HG02870 (cell line): Measurements from ENCODE around the gene RAB21.
"Not testable (repeated sequence)": the region's sequence is repeated elsewhere in the genome, so short reads cannot be mapped to it uniquely, and the experiment has no call there.

Source experiments
- ATAC-seq: cut with Tn5 transposase; IDR thresholded peaks from one replicate; pipeline ENCODE4 v1.9.1; 2021; ENCODE audit warnings: mild to moderate bottlenecking, moderate library complexity; ENCODE audit not compliant: unreplicated experiment

RAB21 gene

GRCh38 chr12:71749666-71750065 is 5.0 kb upstream of the RAB21 start:
- no peak for ATAC-seq

DNA sequence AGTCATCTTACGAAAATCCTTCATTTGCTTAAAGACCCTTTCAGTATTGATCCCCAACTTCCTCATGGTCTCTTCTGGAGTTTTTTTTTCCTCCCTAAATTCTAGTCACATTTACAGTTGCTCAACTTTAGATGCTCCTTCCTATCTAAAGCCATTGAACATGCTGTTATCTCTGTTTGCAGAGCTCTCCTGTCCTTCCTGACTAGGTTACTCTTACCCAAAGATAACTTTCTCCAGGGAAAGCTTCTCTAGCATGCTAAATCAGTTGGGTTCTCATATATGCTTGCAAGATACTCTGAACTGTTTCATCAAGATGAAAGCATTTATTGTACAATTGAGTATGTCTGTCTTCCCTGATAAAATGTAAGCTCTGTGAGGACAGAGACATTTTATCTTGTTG is 1.8 kb upstream of the RAB21 start:
- no peak for ATAC-seq

DNA sequence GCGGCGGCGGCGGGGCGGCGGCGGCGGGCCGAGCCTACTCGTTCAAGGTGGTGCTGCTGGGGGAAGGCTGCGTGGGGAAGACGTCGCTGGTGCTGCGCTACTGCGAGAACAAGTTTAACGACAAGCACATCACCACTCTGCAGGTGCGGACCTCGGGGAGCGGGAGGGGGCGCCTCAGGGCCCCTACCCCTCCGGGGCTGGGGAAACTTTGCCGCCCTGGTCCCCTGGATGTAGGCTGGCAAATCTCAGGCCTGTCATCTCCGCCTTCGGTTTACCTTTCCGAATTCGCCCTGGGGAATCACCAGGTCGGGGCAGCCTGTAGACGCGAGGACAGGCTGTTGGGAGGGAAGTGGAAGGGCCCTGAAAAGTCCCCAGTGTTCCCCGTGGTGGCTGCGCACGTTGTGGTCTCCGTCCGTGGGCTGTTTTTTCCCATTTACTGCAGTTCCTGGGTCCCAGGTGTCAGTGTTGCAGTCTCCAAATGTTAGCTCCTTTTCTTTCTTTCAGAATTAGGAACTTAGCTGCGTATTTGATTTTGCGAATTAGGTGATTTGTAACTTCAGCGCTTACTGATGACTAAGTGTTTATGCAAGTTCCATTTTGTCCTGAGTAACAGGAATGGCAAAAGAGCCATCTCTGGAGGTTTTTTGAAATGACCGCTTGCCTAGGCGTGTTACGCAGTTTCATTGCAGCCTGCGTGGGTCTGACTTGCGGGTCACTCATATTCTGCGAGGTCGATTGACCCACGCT is 656 bp downstream of the RAB21 start:
- peak; percentile 44 for ATAC-seq

DNA sequence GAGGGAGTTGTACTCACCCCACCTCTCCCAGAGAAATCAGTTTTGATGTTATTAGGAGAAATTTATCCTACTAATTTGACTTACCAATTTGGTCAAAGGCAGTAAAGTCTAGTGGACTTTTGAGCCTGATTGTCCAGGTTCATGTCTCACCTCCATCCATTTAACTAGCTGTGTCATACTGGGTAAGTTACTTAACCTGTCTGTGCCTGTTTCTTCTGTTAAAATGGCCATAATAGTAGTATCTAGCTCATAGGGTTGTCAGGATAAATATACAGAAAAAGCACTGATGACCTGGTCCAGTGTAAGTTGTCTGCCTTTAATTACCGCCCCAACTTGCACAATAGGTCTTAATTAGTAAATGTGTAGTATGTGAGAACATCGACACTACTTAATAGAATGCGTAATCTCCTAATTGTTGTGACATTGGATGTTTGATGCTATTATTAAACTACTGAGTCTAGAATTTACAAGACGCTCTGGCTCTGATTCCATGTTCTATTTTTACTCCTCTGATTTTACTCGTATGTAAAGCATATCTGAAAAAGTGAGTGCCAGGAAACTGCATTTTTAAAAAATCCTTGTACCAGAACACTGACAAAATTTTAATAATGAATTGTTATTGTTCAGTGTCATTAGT is 1.5 kb downstream of the RAB21 start:
- ATAC-seq: no peak

DNA sequence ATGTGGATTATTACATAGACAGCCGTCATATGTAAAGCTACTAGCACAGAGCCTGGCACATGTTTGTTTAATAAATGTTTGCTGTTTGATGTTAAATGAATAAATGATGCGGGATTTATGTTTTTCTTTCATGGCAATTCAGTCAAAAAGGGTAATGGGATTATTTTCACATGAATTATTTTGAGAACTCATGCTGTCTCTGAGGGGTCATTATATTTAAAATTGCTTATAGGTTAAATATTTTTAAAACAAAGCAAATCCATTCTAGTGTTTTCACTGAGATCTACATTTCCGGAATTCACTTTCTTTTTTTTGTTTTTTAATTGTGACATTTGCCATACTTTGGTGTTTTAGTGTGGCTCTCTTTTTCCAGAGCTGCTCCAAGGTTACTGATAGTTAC is 5.3 kb downstream of the RAB21 start:
- no peak for ATAC-seq

DNA sequence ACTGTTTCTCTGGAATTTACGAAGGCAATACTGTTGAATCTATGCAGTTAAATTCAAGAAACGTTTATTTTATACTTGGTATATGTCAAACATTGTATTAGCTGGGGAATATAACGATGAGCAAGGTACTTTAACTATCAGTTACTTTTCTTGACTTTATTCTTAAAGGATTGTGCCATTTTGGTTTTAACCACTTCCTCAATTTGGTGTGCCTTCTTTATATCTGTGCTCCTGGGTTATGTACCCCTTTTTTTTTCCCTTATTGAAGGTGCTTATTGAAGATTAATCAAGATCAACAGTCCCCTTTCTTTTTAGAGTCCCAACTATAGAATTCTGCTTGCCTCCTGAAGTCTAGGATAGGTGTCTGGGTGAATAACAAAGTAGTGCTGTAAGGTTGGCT is 5.8 kb downstream of the RAB21 start:
- ATAC-seq: no peak

GRCh38 chr12:71761354-71761753 is 6.7 kb downstream of the RAB21 start:
- not testable (repeated sequence) for ATAC-seq

- no peak for ATAC-seq
Measured at GRCh38 chr12:71763677-71764379, 9.2 kb downstream of the RAB21 start.

DNA sequence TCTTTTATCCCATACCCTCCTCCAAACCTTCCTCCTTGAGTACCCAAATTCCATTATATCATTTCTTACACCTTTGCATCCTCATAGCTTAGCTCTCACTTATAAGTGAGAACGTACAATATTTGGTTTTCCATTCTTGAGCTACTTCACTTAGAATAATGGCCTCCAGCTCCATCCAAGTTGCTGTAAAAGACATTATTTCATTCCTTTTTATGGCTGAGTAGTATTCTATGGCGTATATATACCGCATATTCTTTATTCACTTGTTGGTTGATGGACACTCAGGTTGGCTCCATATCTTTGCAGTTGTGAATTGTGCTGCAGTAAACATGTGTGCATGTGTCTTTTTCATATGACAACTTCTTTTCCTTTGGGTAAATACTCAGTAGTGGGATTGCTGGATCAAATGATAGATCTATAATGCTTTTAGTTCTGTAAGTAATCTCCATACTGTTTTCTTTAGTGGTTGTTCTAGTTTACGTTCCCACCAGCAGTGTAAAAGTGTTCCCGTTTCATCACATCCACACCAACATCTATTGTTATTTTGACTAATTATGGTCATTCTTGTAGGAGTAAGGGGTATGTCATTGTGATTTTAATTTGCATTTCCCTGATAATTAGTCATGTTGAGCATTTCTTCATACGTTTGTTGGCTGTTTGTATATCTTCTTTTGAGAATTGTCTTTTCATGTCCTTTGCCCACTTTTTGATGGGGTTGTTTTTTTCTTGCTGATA is 10.1 kb downstream of the RAB21 start:
- ATAC-seq: no peak

- no peak for ATAC-seq
Measured at GRCh38 chr12:71766202-71766601, 11.5 kb downstream of the RAB21 start.

GRCh38 chr12:71767183-71767582 is 12.5 kb downstream of the RAB21 start:
- no peak for ATAC-seq

DNA sequence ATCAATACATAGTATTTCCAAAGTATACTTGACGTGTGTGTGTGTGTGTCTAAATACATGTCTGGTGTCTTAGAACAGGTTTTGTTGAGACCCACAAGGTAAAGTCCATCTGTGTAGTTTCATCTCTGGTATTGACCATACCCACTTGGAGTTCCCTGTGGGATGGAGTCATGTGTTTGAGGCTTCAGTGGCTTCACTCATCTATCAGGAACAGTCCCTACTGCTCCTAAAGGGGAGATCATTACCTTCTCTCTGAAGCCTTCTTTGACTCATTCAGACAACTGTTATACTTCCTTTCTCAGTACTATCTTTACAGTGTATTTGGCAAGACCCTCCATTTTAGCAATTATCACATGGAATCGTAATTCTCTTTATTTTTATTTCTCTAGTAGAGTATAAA is 14.2 kb downstream of the RAB21 start:
- peak; percentile 65 for ATAC-seq

- ATAC-seq: no peak
Measured at GRCh38 chr12:71771069-71771468, 16.4 kb downstream of the RAB21 start.

DNA sequence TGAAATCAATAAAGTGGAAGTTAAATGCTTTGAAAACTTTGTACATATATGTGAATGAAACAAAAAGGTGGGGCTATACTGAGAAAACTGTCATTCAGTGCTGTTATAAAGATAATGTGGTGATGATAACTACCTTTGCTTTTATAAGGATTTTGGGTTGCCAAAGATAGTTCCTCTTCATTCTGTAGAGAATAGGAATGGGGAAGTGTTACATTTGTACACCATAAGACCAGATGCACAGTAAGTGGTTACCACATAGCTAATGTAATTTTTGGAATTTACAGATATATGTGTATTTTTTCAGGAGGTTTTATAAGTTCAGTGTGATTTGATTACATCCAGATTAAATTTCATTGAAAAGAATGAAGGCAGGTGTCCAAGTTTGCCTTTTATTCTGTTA is 18.1 kb downstream of the RAB21 start:
- no peak for ATAC-seq

- ATAC-seq: no peak
Measured at GRCh38 chr12:71780237-71780822, 25.7 kb downstream of the RAB21 start.

DNA sequence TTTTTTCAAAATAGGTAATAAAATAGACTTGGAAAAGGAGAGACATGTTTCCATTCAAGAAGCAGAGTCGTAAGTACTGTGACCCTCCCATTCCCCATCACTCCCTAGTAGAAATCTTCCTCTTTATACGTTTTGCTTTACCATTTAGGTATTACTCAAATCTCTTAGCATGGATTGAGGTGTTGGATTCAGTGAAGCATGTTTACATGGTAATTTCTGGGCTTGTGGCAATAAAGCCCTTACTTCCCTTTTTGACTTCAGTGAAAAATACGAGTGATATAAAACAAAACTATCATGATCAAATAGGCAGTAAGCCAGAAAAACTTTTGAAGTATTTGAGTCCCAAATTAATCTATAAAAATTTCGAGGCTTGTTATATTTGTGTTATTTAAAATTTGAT is 27.4 kb downstream of the RAB21 start:
- ATAC-seq: peak; percentile 74

GRCh38 chr12:71786829-71787228 is 32.2 kb downstream of the RAB21 start:
- no peak for ATAC-seq

DNA sequence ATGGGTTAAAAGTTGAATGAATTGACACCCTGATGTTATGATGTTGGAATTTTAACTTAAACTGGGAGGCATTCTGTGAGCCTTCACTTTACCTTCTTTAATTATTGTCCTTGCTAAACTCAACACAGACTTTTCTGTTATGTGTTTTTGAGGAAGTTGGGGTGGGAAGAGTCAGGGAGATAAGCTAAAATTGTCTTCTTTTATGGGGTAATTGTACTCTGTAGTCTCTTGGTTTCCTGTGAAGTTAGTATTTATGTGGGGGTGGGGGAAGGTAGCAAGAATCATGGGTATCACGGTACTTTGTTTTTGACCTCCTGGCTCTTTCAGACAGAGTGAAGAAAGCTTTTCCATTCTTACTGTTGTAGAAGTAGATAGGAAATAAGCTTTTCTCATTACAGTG is 32.9 kb downstream of the RAB21 start:
- ATAC-seq: no peak

DNA sequence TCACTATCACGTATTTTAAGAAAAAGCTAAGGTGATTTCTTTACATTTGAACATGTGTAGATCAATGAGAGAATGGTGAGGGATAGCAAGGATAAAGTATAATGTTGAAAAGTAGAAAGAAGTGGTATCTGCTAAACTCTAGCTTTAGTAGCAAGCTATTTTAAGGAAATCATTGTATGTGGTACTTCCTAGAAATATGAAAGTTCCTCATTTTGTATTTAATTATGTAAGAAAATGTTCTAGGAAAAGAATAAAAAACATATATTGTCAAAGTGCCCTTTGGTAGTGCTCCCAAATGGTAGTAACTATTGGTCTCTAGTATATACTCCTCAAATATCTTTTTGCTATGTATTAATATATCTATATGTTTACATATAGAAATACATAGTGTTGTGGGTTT is 35.7 kb downstream of the RAB21 start:
- no peak for ATAC-seq

DNA sequence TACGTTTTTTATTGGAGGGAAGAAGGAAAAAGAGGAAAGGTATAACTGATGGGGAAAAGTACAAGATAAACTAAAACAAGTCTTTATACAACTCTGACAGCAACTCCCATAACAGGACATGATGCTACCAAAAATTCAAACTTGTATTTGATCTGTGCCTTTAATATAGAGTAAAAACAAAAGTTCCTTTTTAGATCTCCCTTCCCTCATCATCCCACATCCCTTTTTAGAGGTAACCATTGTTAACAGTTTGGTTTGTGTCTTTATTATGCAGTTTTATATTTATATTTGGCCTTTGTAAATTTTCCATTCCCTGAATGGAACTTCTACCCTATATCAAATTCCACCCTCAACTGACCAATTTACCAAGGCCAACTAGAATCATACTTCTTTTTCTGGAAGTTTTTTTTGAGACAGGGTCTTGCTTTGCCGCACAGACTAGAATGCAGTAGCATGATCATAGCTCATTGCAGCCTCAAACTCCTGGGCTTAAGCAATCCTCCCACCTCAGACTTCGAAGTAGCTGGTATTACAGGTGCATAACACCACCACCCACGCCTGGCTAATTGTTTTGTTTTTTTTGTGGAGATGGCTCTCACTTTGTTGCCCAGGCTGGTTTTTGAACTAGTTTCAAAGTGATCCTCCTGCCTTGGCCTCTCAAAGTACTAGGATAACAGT is 36.9 kb downstream of the RAB21 start:
- no peak for ATAC-seq

GRCh38 chr12:71792599-71792998 is 37.9 kb downstream of the RAB21 start:
- ATAC-seq: no peak
